NT2/D1 (cell line): ENCODE results near the gene FIGNL1.

Experiments used
- SUZ12 ChIP-seq: IDR thresholded peaks from 2 replicates; pipeline ENCODE4 v1.6.1; 2011; ENCODE audit not compliant: insufficient read length, insufficient read depth; ENCODE audit errors: extremely low read depth
- ZNF274 ChIP-seq: IDR thresholded peaks from 2 replicates; pipeline ENCODE4 v1.6.1; 2011; ENCODE audit warnings: mild to moderate bottlenecking, low read depth, low read length

- TF ChIP-seq SUZ12 (no peak), ZNF274 (no peak)
Measured at GRCh38 chr7:50481867-50482266, 31.7 kb upstream of the FIGNL1 start.
